GM21576 (cell line): ENCODE results near the gene PLA2G2D.
"Not testable (repeated sequence)": the region's sequence is repeated elsewhere in the genome, so short reads cannot be mapped to it uniquely, and the experiment has no call there.

Experiments used
- ATAC-seq: cut with Tn5 transposase; IDR thresholded peaks from one replicate; pipeline ENCODE4 v1.9.1; 2021; ENCODE audit warnings: mild to moderate bottlenecking, moderate library complexity; ENCODE audit not compliant: unreplicated experiment

Gene PLA2G2D

DNA sequence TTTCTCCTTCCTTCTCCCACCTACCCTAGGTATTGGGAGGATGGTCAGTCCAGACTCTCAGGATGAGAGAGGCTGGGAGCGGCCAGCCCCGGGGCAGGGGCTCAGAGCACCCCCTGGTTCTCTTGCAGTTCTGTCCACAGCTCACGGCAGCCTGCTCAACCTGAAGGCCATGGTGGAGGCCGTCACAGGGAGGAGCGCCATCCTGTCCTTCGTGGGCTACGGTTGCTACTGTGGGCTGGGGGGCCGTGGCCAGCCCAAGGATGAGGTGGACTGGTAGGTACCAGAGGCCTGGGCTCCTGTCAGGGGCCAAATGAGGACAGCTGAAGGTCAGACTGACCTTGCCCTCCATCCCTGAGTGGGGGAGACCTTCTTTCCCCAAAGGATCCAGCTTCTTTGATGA, 24.0 kb upstream of the PLA2G2D start:
- no peak for ATAC-seq

DNA sequence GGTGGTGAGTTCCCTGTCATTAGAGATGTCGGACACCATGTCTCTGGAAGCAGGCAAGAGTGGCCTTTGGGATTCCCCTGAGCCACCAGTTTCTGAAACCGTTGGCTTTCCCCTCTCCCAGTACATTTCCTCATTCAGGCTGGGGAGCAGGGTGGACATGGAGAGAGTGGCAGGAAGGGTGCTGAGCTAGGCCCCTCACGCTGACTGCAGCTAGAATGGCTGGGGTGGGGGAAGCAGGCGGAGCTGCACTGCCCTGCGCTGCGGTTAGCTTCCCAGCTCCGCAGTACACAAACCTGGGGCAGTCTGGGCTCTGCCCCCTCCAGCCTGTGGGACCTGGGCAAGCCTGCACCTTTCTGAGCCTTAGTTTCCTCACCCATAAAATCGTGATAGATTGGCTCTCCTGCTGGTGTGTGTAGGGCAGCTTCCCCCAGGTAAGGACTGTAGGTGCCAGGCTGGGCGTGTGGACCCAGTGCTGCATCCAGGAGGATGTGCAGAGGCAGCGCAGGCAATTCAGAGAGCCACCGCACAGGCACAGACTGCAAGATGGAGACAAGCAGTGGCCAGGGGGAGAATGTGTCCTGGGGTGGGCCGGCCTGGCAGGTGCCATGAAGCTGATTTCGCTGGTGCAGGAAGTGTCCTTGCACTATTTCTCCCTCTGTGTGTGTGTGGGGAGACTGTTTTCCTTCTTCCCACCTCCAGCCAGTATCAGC, 22.8 kb upstream of the PLA2G2D start:
- no peak for ATAC-seq

DNA sequence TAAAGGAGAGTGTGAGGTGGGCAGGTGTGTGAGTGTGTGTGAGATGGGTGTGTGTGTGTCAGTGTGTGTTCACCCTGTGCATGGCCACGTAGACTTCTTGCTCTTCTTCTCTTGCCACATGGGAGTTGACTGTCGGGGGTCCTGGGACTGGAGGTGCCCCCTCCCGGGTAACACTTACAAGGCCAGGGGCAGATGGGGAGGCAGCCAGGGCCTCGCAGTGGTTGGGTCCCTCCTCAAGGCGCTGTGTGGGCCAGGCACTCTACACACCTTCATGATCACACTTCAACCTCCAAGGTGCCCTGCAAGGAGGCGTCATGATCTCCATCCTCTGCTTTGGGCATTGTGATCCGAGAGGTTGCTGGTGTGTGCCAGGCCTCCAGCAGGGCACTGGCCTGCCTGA, 22.1 kb upstream of the PLA2G2D start:
- no peak for ATAC-seq

DNA sequence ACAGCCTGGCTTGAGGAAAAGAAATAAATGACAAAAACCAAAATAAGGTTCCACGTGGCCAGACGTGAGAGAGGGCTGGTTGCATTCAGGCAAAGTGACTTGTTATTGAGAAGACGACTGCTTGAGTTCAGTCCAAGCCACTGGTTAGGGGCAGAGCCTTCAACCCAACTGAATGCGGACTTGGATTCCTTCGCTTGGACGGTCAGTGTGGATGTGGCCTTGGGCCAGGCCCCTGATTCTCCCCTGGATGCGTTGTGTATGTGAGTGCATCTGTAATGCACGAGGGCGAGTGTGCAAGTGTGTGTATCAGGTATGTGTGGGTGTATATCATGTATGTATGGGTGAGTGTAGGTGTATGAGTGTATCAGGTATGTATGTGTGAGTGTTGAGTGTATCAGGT, 21.7 kb upstream of the PLA2G2D start:
- ATAC-seq = no peak

DNA sequence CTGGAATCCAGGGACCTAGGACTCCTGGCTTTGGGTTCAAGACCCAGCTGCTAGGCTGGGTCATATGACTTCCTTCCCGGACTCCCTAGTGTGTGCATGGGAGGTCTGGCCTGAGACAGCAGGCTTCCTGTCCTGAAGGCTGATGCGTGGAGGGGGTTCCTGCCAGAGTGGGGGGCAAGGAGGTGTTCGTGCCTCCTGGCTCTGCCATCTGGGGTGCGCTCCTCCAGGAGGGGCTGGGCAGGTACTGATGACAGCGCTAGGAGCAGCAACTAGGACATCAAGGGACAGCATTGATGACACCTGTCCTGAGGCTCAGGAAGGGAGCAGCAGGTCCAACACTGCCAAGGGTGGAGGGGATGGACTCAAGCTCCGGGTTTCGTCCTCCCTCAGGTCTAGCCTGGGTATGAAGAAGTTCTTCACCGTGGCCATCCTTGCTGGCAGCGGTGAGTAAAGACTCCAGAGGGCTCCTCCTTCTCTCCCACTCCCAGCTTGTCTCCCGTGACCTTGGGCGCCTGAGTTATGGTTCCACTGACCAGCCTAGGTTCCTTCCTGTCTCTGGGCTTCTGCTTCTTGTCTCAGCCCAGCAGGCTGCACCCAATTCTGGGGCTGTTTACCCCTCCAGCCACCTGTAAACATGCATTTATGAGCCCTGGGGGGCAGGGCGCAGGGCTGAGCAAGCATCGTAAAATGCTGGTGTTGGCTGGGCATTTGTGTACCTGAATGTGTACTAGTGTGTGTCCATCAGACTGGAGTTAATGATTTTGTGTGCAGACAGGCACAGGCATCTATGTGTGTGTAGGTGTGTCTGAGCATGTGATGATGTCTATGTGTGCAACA, 20.7 kb upstream of the PLA2G2D start:
- no peak for ATAC-seq

DNA sequence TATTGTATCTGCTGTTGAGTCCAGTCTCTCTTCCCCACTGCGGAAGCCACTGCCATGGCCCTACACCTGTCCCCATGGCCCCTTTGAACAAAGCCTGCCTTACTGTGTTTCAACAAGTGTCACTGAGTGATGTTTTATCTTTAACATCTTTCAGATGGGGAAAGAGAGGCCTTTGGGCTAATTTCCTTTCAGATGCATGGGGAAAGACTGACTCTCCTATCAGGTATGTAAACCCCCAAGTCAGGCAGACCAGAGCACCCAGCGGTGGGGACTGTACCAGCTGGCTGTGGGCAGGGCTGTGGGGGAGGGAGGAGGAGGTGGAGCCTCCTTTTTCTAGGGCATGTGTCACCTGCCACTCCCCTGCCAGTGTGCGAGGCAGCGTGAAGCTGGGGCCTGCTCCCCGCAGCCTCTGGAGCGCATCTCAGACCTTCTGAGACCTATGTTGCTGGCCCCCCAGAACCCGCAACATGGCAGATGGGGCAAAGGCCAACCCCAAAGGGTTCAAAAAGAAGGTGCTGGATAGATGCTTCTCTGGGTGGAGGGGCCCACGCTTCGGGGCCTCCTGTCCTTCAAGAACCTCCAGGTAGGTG, 19.7 kb upstream of the PLA2G2D start, which contains the start of gene PLA2G2F:
PLA2G2F (plus strand) TSS at position 363 of the 590 bp plus-strand sequence; CDS start at position 468, 105 bp downstream.
- no peak for ATAC-seq

DNA sequence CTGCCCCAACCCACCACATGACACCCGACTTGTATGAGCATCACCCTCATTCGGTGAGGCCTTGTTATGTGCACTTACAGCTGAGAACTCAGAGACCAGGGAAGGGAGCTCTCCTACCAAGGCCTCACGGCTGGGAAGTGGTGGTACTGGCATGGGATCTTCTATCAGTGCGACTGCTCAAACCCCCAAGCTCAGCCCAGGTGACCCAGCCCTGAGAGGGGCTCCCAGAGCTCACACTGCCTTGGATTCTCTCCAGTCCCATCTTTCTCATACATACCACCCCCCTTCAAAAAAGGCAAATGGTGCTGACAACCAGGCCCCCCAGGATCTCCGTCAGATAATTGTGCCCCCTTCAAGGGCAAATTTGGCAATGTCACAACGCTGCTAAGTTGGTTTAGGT, 19.0 kb upstream of the PLA2G2D start:
- ATAC-seq = no peak

DNA sequence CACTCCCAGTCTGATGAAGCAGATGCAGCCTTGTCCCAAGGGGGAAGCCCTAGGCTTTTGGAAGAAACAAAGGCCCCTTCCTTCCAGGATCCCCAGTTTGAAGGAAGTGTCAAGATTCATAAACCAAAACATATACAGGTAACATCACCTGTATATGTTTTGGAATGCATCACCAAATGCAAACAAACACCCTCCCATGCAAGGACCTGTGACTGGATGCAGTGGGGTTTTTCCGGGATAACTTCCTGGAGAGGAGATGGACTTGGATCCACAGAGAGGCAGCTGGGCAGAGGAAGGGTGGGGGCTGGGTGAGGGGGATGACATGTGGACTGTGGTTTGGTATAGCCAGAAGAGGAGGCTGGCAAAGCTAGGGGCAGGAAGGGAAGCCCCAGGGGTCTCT, 18.3 kb upstream of the PLA2G2D start:
- no peak for ATAC-seq

DNA sequence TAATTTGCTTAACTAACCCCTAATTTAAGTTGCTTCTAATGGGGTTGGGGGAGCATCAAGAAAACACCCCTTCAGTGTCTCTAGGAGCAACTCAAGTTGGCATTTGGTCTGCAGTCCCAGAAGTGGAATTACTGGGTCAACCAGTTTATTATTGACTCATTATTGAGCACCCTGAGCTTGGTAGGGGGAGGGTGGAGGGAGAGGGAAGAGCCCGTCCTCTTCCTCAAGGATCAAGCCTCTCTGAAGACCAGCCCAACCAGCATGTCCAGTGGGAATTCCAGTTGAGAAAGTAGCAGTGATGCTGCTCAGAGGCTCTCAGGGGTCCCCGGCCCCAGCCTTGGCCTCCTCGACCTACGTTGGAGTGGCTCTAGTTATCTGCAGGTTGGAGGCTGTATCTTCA, 17.7 kb upstream of the PLA2G2D start:
- ATAC-seq = no peak

DNA sequence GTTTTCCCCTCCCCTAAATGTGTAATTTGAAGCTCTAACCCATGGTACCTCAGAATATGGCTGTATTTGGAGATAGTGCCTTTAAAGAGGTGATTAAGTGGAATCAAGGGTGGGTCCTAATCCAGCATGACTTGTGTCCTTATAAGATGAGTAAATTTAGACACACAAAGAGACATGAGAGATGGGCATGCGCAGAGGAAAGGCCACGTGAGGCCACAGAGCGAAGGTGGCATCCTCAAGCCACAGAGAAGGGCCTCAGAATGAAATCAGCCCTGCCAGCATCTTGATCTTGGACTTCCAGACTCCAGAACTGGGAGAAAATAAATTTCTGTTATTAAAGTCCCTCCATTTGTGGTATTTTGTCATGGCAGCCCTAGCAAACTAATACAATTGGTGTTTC, 16.9 kb upstream of the PLA2G2D start:
- ATAC-seq = no peak

DNA sequence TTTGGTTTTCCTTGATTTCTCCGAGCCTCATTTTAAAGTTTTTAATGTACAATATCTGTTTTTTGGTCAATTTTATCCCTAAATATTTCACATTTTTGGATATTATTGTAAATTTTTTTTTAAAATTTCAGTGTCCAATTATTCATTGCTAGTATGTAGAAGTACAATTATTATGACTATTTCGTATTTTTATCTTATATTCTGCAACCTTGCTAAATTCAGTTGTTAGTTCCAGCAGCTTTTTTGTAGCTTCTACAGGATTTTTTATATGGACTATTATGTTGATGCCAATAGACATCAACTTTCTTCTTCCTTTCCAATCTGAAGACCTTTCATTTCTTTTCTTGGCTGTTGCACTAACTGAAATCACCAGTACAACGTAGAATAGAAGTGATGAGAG, 15.7 kb upstream of the PLA2G2D start:
- no peak for ATAC-seq

DNA sequence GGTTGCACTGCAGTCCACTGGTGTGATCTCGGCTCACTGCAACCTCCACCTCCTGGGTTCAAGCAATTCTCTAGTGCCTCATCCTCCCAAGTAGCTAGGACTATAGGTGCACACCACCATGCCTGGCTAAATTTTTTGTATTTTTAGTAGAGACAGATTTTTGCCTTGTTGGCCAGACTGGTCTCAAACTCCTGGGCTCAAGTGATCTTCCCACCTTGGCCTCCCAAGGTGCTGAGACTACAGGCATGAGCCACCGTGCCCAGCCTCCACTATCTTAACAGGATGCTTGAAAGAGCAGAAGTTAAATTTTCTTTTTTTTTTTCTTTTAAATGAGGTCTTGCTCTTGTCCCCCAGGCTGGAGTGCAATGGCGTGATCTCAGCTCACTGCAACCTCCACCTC, 11.2 kb upstream of the PLA2G2D start:
- ATAC-seq = not testable (repeated sequence)

DNA sequence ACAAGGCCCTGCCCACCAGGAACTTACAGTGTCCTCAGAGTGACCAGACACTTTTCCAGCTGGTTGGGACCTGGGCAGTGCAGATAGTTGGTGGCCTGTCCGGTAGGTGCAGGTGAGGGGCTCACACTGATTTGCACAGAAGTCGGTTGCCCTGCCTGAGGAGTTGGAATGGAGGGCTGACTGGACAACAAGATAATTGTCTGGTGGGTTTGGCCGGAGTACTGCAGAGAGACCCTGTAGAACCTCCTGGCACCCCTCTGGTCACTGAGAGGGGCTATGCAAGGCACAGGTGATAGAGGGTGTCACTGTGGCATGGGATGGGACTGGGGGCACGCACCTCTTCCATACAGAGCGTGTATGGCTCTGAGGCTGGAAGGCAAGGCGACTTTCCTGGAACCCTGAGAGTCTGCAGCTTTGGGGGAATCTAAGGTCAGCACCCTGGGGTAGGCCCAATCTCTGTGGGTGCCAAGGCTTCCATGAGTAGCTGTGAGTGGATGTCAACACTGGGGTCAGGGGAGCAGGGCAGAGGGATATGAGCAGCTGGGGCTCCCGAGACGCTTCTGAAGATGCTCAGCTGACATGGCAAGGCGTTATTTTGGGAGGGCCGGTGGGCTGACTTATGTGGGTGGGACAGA, 7.6 kb upstream of the PLA2G2D start:
- no peak for ATAC-seq

DNA sequence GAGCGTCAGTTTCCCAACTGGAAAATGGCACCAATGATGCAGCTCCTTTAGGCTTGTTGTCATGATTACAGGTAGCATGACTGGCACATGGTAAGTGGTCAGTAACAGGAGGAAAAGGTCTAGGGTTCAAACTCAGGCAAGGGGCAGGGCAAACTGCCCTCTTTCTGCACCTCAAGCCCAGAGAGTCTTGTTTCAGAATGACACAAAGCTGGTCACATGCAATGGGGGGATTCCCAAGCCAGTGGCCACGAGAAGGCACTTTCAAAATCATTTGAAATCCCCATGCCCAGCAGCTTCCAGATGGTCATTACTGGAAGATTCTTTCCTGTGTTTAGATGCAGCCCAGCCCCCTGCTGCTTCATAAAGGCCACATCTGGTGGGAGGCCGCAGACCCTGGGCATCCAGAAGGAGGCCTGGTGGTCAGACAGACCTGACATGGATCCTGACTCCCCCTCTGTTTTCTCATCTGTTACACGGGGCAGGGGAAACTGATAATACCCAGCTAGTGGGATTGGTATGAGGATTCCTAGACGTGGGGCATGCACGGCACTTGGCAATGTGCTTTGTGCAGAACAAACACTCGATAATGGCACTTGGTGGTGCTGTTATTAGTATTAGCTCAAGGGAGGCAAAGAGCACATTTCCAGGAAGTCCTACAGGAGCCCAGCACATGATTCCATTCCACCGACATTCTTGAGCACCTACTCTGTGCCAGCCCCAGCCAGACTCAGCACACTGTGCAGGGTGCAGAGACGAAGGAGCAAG, 6.9 kb upstream of the PLA2G2D start:
- ATAC-seq = no peak

DNA sequence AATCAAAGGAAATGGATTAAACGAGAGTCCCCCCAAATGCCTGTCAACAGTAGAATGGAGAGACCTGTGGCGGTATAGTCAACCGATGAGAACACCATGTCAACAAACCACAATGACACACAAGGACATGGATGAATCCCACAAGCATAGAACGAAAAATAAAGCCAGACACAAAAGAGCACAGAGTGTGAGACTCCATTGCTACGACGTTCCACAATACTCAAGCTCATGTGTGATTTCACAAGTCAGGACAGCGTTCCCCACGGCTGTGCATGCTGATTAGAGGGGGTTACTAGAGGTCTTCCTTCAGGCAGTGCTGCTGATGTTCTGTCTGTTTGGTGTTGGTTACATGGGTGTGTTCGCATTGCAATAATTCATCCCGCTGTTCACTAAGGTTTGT, 5.8 kb upstream of the PLA2G2D start:
- no peak for ATAC-seq

DNA sequence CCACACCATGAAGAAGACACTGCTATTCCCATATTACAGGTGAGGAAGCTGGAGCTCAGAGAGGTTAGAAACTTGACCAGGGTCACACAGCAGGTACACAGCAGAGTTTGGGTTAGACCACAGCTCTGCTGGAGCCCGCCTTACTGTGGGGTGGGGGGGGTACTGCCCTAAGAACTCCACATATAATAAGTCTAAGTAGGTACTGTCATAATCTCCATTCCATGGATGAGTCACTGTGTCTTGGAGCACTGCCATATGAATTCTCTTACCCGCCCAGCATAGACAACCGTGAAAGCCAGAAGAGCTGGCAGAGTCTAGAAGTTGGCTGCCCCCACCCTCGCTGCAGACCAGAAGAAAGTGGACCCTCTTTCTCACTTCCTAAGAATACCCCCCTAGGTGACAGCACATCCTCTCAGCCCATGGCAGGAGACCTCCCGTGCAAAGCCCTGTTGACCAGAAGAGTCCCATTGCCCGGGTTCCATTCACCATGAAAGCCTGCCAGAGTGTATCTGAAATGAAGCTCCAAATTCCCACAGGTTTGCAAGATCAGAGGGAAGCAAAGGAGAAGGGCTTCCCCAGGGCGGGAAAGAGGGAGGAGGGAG, 5.2 kb upstream of the PLA2G2D start:
- ATAC-seq = no peak

DNA sequence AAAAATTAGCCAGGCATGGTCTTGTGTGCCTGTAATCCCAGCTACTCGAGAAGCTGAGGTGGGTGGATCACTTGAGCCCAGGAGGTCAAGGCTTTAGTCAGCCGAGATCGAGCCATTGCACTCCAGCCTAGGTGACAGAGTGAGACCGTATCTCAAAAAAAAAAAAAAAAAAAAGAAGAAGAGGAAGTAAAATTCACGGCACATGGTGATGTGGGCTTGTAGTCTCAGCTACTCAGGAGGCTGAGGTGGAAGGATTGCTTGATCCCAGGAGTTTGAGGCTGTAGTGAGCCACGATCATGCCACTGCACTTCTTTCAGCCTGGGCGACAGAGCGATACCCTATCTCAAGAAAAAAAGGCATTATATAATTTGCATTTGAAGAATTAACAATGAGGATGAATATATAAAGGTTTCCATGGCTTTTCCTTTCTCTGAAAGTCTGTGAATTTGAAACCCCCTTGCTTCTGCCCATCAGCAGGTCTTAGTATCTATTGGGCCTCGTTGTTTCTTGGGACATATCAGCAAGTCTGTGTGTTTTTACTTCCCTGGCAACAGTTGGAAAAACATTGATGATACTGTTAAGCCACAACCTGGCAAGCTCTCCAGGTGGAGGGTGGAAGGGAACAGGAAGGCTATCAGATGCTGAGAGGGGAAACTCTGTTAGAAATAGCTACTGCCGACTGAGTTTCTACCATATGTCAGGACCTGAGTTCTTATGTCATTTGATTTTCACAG, 4.6 kb upstream of the PLA2G2D start:
- no peak for ATAC-seq

DNA sequence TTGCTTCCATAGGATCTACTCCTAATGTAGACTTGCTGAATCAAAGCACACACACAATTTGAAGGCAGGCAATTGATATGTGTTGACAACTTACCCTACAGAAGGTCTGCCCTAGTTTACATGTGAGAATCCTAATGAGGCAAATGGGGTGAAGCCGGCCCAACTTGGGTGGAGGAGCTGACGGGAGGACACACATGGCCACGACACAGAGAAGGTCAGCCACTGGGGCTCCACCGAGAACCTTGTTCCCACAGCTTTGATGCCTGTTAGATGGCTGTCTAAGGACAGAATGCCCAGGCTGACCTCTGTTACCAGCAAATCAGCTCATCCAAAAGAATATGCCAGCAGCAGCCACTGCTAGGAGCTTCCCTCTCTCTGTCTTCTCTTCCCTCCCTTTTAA, 1.5 kb upstream of the PLA2G2D start:
- ATAC-seq = no peak

DNA sequence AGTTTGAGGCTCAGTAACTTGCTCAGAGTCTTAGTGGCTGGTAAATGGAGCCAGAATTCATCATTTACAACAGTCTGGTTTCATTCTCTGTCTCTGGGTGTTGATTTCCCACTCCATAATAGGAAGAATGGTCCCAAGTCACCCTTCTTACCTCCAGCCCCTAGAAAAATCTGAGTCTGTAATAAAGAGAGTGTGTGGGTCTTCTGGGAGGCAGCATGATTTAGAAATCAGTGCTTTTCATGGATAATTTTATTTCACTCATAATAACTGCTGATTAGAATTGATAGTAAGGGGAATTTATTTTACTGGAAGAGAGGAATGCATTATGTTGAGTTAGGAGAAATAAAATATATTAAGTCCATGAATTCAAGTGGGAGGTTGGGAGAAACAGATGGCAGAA, 2.1 kb downstream of the PLA2G2D start:
- ATAC-seq = no peak

DNA sequence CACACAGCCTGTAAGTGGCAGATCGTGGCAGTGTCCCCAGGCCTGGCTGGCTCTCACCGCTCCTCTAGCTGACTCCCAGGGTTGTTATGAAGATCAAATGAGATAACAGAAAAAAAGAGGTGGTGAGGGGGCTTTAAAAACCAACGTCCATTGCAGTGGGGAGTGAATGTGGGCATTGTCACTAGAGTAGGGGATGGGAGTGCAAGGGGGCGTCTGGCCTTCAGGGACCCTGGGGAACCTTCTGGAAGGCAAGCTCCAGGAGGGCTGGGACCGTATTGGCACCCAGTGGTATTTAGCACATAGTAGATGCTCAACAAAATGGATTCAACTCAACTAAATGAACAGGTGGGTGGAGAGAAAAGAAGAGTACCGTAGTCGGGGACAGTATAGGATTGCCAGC, 3.4 kb downstream of the PLA2G2D start:
- ATAC-seq = no peak
